Right ventricle myocardium superior (tissue), 1 donor: Measurements from ENCODE around the gene PIEZO2. TPM values are rescaled to one million over a fixed set of nuclear protein-coding genes. Genes with fewer than 3 reads are reported as not detected.
"Not testable (repeated sequence)": the region's sequence is repeated elsewhere in the genome, so short reads cannot be mapped to it uniquely, and the experiment has no call there.

Experiments used
- ATAC-seq: fragments of 200-7000 bp; cut with Tn5 transposase; one replicate; pipeline ENCODE4 v1.9.1; 2020; ENCODE audit warnings: mild to moderate bottlenecking; ENCODE audit not compliant: poor library complexity
- DNase-seq: peaks from one replicate; pipeline ENCODE4 v3.0.0-alpha.2; 2020
- intact Hi-C: fragments of 100-400 bp; cut with DNase I; formaldehyde crosslinking; loops from one replicate; pipeline ENCODE4 v1.11.2; 2022
- total RNA-seq: library from RNA; stranded (reverse); fragmentation: NEBNext Ultra II Directional; extraction: Animal tissue kit (Norgen Biotek cat#: 25700); gene quantifications from one replicate; pipeline ENCODE4 v1.2.1, GENCODE V29; 2021
- donor health status: DM: no; HTN: yes; CAD: no; lungs with severe emphysema.

PIEZO2 gene
- total RNA-seq, 1 donor from 2014 or later: 0.32 TPM

DNA sequence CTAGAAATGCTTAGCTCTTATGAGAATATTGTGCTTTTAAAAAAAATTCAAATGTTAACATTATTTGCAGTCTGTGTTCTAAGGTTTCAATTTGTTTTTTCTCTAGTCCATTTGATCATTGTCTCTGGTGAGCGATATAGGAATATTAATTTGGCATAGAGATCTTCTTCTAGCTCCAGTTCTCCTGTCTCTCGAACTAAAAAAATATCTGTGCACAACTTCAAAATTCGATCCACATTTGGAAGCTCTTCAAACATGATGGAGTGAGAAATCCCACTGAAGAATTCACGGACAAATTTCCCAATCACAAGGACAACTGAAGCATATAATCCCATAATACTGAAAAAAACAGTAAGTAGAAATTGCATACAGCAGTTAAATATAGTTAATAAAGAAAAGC is 477.9 kb downstream of the PIEZO2 start:
- intact Hi-C loops: no loop called here
- DNase-seq: no peak
- no peak for ATAC-seq

DNA sequence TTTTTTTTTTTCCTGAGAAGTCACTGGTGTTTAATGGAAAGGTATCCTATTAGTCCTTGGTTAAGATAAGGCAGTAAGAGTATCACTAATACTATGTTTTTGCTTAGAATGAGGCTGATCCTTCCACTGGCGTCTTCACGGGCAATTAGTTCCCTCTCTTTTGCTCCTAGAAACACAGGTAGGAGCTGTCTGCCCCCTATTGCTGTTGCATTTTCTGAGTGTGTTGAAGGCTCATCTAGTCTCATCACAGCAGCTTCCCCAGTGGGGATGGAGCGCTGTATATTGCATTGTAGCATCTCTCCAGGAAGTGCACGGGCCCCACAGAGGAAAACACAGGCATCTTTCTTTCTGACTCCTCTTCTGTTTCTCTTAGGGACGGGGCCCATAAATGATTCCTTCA is 478.5 kb downstream of the PIEZO2 start:
- DNase-seq (no peak), ATAC-seq (no peak)
- intact Hi-C loops: no loop called here

DNA sequence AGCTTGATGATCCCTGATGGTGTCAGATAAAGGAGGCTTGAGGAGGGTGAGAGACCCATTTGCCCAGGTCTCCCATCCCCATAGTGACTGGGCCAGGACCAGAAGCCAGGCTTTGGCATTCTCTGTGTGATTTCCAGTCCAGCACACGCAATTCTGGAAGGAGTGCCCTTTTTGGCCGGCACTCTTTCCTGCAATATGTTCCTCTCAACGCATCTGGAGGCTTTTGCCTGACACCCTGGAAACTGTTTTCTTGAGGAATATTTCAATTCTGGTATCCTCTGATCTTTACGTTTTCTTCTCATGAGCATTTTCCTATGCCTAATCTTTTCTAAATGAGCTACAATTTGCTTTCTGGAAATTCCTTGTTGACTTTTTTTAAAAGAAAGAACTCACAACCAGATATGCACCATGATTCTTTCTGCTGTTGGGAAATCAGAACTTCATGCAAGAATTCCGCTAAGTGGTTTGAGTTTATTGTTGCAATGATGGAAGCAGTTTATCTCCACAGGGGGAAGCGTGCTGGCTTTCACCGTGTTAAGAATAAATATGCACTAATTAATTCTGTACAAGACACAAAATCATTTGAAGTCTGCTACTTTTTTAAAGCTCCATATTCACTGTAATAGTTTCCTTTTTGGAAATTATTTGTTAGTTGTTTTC is 479.8 kb downstream of the PIEZO2 start:
- no peak for ATAC-seq
- intact Hi-C loops: no loop called here
- no peak for DNase-seq

DNA sequence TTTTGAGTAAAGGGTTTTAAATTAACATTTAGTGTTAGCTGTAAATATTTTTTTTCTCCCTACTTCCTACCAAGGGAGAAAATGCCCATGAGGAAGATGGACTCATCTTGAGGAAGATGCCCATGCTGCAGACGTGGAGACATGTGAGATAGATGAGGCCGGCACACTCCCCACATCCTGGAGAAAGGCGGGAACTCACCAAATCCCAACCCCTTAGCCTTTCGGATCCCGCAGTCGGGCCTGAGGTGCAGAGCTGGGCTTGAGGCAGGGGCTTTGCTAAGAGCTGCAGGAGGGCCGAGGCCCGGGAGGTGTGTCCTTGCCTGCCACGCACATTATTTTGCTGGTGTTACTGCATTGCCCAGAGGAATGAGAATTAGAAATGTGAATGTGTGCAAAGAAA is 485.6 kb downstream of the PIEZO2 start:
- intact Hi-C loops: no loop called here
- ATAC-seq (no peak), DNase-seq (no peak)

DNA sequence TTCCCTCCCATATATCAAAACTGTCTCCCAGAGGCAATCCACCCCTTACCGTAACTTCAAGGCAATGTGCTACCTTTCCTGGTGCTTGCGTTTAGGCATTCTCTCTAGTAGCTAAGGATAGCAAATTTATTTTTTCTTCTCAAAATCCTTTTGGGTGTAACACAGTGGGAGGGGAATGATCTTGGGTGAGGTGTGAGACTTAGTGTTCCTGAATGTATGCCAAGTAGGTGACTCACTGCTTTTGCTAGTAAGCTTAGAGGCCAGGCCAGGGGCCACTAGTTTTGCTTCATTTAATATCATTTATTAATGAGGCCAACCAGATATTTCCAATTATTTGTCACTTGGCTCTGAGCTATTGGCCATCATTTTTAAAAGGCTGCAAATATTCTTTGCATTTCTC is 488.1 kb downstream of the PIEZO2 start:
- ATAC-seq (peak; percentile 55), DNase-seq (no peak)
- intact Hi-C loops: no loop called here

DNA sequence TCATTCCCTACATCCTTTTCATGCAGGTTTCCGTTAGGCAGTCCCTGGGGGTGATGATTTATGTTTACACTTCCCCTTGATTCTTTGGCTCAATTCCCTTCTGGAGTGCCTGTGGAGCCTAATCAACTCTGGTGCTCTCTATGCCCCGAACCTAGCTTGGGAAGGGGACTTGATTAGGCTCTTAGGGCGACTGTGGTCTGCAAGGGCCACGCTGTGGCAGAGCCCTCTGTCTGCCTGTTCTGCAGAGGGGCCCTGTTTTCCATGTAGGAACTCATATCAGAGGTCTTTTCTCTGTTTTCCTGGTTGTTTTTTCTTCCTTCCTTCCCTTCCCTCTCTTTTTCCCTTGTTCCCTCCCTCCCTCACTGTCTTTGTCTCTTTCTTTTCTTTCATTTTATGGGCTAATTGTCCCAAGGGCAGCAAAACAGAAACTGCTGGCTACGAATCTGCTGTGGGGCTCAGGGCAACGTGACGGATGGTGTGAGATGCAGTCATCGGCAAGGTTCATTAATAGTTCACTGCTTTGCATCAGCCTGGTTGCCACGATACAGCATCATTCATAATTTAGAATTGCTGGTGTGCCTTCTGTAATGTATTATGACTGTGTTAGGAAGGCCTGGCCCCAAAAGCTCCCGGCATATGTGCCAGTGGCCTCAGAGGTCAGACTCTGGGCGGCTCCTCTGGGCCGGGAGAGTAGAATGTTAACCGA is 489.0 kb downstream of the PIEZO2 start:
- intact Hi-C loops: no loop called here
- peak; percentile 62 for DNase-seq
- peak; percentile 68 for ATAC-seq

DNA sequence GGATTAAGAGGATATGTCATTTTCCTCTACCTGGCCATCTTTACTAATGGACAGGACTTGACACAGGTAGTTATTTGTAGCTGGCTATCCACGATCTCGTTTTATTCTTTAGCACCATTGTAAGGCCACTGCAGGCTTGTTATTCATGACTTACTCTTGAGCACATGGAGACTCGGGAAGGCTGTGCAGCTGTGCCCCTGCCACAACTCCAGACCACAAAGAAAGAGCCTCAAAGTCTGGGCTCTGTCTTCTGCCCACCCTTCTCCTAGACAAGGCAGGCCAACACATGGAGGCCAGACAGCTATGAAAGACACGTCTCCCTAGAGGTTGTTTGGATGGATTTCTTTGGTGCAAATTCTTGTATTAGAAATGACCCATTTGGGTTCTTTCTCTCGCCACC is 489.8 kb downstream of the PIEZO2 start:
- ATAC-seq (no peak), DNase-seq (no peak)
- intact Hi-C loops: no loop called here

DNA sequence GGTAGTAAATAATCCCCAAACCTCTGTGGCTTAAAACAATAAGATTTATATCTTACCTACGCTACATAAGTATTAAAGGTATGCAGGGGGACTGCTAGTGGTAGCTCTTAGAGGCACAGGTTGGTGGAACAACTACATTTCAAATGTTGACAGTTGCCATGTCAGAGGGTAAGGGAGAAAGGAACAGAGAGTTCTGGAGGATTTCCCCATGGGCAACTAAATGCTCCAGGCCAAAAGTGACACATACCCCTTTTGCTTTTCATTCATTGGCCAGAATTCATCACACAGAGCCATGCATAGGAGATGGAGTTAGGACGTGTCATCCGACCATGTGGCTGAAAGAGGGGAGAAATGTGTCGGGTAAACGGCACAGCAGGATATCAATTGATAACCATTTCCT is 490.4 kb downstream of the PIEZO2 start:
- DNase-seq (no peak), ATAC-seq (no peak)
- intact Hi-C loops: no loop called here

DNA sequence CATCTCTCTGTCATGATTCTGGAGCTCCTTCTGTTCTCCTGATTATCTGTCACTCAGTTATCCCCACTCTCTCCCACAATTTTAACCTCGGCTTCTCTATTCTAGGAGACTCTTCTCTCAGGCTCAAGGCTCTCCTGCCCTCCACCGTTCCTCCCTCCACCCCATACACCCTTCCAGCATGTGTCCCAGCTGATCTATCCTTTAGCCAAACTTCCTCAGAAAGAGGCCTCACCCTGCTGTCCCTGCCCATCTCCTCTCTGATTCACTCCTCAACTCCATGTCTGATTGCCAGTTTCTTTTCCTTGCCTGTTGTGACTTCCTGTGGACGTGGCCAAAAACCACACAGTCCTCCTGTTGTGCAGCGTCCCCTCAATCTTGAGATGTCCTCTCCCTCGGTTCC is 505.4 kb downstream of the PIEZO2 start:
- DNase-seq, ATAC-seq, intact Hi-C loops: not testable (repeated sequence)

DNA sequence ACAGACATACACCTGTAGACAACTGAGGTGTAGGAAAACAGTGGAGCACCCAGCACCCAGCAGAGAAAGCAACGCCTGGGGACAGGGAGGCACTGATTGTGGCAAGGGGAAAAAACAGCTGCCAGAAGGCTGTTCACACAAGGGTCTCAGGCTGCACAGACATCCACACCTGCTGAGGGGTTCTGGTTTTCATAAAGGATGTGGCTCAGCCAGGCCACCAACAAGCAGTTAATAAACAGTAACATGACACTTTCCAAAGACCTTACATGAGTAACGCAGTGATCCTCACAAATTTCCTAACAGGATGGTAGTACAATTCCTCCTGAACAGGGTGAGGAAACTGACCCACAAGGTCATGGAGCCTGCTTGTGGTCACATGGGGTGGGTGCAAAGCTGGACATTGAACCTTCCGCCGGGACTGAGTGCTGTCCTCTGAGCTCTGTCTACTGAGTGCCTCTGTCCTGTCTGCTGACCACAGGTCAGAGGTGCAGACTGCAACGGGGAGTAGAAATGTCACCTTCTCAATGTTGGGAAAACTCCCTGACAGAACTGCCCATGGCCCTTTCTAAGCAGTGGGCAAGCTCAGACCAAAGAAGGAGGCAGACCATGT is 506.3 kb downstream of the PIEZO2 start:
- DNase-seq, intact Hi-C loops, ATAC-seq: not testable (repeated sequence)

DNA sequence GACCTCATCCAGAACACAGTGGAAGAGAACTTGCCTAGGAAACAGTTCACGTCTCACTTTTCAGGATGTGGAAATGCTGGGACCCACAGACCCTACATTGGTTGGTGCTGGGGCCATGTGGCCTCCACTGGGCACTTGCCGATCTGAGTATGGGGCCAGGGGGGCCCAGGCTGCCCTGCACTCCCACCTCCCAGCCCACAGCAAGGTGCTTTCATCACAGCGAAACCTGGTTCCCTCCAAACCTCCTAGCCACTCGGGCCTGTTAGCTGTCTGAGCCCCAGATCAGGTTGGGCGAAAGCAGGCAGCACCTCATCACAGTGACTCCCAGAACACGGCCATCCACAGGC is 510.9 kb downstream of the PIEZO2 start:
- ATAC-seq, intact Hi-C loops, DNase-seq: not testable (repeated sequence)

DNA sequence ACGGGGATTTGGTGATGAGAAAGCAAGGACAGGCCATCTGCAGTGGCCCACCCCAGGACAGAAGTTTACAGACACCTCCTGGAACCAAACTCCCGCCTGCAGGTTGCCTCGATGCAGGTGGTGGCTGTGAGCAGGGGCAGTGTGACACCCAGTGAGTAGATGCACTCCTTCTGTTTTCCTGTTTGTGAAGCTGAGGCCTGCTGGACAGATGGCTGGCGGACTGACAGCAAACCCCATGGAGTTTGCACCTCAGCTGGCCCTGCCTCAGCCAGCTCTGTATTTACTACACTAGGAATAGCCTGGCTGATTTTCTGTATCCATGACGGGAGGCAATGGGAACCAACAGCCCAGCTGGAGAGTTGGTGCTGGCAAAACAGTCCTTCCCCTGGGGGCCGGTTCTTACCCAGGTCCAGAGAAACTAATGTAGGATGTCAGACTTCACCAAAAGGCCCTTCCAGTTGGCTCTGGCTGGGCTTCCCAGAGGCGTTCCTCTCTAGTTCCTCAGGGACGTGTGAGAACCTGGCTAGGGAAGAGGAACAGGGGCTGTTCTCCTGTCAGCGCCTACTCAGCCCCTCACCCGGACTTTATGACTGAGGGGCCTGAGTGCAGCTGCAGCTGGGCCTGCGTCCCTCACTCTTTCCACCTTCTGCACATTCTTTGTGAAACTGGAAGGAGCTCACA is 511.4 kb downstream of the PIEZO2 start:
- intact Hi-C loops, ATAC-seq, DNase-seq: not testable (repeated sequence)

DNA sequence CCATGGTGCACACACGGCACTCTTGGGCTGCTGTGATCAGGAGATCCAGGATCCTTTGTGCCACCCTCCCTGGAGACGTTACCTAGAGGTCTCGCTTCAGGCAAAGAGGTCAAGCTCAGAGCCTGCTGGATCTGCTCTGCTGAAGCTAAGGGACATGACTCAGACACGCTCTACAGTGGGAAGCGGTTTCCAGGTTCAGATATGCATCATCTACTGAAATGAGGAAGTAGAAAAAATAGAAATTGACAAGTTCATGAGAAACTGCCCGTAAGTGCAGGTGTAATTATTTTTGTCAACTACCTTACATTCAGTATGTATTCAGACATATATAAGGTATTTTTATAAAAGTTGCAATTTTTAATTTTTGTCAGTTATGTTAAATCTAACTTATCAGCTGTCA is 520.3 kb downstream of the PIEZO2 start:
- intact Hi-C loops, ATAC-seq, DNase-seq: not testable (repeated sequence)

DNA sequence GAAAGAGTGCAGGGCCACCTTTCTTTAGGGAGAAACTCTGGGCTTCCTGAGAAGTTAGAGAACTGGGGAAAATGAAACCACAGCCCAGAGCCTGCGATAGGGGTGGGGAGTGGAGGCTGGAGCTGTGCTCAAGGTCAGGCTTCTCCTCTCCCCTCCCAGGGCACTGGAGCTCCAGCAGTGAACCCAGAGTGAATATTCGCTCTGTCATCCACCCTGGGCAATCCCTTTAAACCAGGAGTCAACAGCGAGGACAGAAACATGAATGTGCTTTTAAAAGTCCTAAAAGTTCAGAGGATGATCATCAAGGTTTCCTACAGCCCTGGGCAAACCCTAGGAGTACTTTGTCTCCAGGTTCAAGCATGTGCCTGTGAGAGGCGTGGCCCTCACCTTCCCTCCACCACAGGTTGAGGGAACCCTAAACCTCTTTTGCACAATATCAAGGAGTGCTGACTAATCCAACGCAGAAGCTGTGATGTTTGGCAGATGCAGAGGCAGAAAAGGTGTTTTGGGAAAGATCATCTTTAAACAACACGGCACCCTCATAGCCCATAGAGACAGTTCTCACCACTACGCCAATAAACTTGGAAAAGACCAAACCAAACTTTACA is 522.7 kb downstream of the PIEZO2 start:
- DNase-seq, ATAC-seq, intact Hi-C loops: not testable (repeated sequence)

DNA sequence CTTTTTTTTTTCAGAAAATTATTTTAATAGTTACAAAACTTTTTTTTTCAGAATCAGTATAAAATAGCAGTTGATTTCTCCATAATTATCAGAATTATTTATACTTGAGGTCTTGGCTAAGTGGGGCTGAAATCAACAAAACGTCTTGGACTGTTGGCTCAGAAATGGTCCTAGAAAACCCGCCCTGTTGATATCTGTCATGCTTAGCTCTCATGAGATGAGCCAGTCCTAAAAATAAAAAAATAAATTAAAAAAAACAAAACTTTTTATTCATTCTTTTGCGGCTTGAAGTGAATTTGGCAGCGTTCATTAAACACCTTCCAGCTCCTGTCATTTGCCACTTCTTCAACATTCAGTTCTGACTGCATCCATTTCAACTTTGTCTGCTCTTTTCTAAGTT is 525.8 kb downstream of the PIEZO2 start:
- intact Hi-C loops, ATAC-seq, DNase-seq: not testable (repeated sequence)

DNA sequence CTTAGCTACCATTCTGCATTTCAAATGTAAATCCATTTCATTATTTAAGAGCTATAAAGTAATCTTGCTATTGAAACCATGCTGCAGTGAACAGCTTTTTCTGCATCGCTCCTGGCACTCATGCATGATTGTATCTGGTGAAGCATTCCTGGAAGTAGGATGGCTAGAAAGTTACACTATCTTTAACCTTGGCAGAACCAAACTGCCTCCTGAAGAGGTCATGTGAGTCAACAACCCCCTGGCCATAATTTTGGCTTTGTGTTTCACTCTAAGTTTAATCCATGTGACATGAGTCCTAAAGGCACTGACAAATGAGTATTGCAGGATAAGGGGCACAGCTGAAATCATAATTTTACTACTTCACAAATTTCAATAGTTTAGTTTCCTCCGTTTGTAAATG is 526.4 kb downstream of the PIEZO2 start:
- intact Hi-C loops, DNase-seq: not testable (repeated sequence)
- peak; percentile 72 for ATAC-seq

DNA sequence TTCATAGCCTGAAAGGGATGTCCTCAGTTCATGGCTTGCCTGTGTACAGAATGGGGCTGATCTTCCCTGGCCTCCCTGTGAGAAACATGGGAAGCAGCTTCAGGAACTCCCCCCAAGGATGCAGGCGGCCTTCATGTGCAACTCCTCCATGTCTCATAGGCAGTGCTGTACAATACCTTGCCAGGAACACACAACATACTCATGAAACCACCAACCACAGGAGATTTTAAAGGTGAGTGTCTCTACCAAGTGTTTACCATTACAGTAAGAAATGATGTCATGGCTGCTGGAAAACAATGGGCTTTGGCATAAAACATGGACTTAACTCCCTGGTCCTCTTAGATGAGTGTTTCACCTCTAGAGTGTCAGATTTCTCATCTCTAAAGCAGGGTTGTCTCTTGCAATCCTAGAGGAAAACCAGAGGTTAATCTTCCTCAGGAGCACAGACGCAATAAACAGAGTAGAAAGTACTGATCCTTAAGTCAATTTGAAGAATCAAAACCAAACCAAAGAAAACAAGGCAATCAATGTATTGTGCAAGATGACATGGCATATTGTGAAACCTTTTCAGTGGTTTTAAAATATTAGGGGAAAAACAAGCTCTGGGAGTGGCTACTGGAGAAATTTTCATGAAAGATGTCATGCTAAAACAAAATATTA is 528.6 kb downstream of the PIEZO2 start:
- DNase-seq, ATAC-seq, intact Hi-C loops: not testable (repeated sequence)
